GM18507 (cell line): ENCODE results near the gene OTX1.
"Not testable (repeated sequence)": the region's sequence is repeated elsewhere in the genome, so short reads cannot be mapped to it uniquely, and the experiment has no call there.

Source experiments
- DNase-seq: peaks from one replicate; pipeline ENCODE4 v3.0.0; 2011; ENCODE audit warnings: low read depth; ENCODE audit not compliant: insufficient read length; ENCODE audit errors: extremely low spot score
- FAIRE-seq: peaks from 2 replicates; lab custom pipeline; 2011; peaks lifted over from hg19 to GRCh38; lab: Jason Lieb, UNC

The OTX1 gene

GRCh38 chr2:63056107-63057050, 5.7 kb downstream of the OTX1 start:
- FAIRE-seq (no peak), DNase-seq (no peak)

- DNase-seq (no peak), FAIRE-seq (no peak)
Measured at GRCh38 chr2:63057249-63058143, 6.9 kb downstream of the OTX1 start.

GRCh38 chr2:63058144-63058920, 7.7 kb downstream of the OTX1 start:
- DNase-seq, result no peak
- no peak for FAIRE-seq

- no peak for DNase-seq
- FAIRE-seq, result no peak
Measured at GRCh38 chr2:63058921-63059792, 8.5 kb downstream of the OTX1 start.

- FAIRE-seq, result no peak
Measured at GRCh38 chr2:63059793-63060471, 9.3 kb downstream of the OTX1 start.

GRCh38 chr2:63060472-63060991, 9.9 kb downstream of the OTX1 start:
- DNase-seq (no peak), FAIRE-seq (no peak)

More at GRCh38 chr2:63059793-63060471, 9.3 kb downstream of the OTX1 start:
- no peak for DNase-seq

- DNase-seq (no peak), FAIRE-seq (no peak)
Measured at GRCh38 chr2:63064197-63064596, 13.6 kb downstream of the OTX1 start.

GRCh38 chr2:63064661-63065060, 14.0 kb downstream of the OTX1 start:
- DNase-seq (no peak), FAIRE-seq (no peak)

GRCh38 chr2:63066265-63066664, 15.6 kb downstream of the OTX1 start:
- DNase-seq (no peak), FAIRE-seq (no peak)

GRCh38 chr2:63066838-63067237, 16.2 kb downstream of the OTX1 start:
- no peak for FAIRE-seq

GRCh38 chr2:63071664-63072063, 21.0 kb downstream of the OTX1 start:
- no peak for FAIRE-seq
- no peak for DNase-seq

More at GRCh38 chr2:63066838-63067237, 16.2 kb downstream of the OTX1 start:
- DNase-seq, result no peak

GRCh38 chr2:63073994-63074393, 23.4 kb downstream of the OTX1 start:
- FAIRE-seq (no peak), DNase-seq (no peak)

GRCh38 chr2:63074399-63074798, 23.8 kb downstream of the OTX1 start:
- not testable (repeated sequence) for FAIRE-seq, DNase-seq

- no peak for DNase-seq
- FAIRE-seq, result peak; percentile 69
Measured at GRCh38 chr2:63078852-63079606, 28.4 kb downstream of the OTX1 start.

- no peak for DNase-seq
- FAIRE-seq, result no peak
Measured at GRCh38 chr2:63081404-63081803, 30.8 kb downstream of the OTX1 start.

- FAIRE-seq (no peak), DNase-seq (no peak)
Measured at GRCh38 chr2:63086687-63087086, 36.1 kb downstream of the OTX1 start.

- no peak for FAIRE-seq
Measured at GRCh38 chr2:63092401-63092800, 41.8 kb downstream of the OTX1 start.

More at GRCh38 chr2:63092401-63092800, 41.8 kb downstream of the OTX1 start:
- DNase-seq, result no peak
